ENCODE results near the gene TMEM202. TPM values are rescaled to one million over a fixed set of nuclear protein-coding genes. Genes with fewer than 3 reads are reported as not detected.

TMEM202 gene
- total and polyA plus RNA-seq, 2 of the 13 experiments (the other 11 are each of a cell fraction or from before 2014, with no cell fraction given), result not detected

GRCh38 chr15:72411111-72411510 is 13.0 kb downstream of the TMEM202 start:
- intact Hi-C loops (cut with micrococcal nuclease; ENCODE audit: unreplicated experiment) (no loop called here), in situ Hi-C loops (cut with HindIII; ENCODE audit: extremely low pct_ligation_motif_present, low pct_unique_long_range_greater_than_20kb) (no loop called here)
- ATAC-seq (no peak), DNase-seq (ENCODE audit: low spot score) (no peak), FAIRE-seq (no peak)
- Histone ChIP-seq H3K36me3 (replicated peaks in 1 of 2; ENCODE audit: control insufficient read depth in 1 of 2, insufficient read depth in 2 of 2, low read length in 2 of 2) (no peaks in the 10 kb centered on the region), H3K9ac (ENCODE audit: insufficient read depth, low read depth, low read length) (no peak overlapping the region), H3K27me3 (ENCODE audit: control insufficient read depth in 1 of 2, insufficient read depth in 2 of 2, low read length in 2 of 2) (peaks cover 2 to 8% of the 10 kb centered on the region in 2 experiments; a peak in 3 of 5 replicates), H3K79me2 (ENCODE audit: insufficient read depth, low read length) (no peaks in the 10 kb centered on the region), H3K9me3 (ENCODE audit: low read length) (no peaks in the 10 kb centered on the region), H3K27ac (ENCODE audit: extremely low read length, insufficient read depth, low read length) (no peak overlapping the region), H2AFZ (ENCODE audit: low read length) (no peak overlapping the region), H3K4me3 (replicated peaks in 1 of 3; ENCODE audit: insufficient read depth in 1 of 3, low read depth in 2 of 3, low read length in 3 of 3) (no peak overlapping the region), H4K20me1 (ENCODE audit: insufficient read depth, low read length) (no peaks in the 10 kb centered on the region), H3K4me1 (ENCODE audit: insufficient read depth, low read length) (peaks cover 14% of the 10 kb centered on the region), H3K4me2 (ENCODE audit: low read depth, low read length) (no peak overlapping the region)
- POLR2A ChIA-PET, result no interaction called here
- CTCF ChIA-PET (ENCODE audit: low intra/inter-chr PET ratio, low total read pairs), result no interaction called here
- no TSS peak for BruUV-seq (replicated peaks)
- 41% methylated on average over 5 of the region's 5 CpGs for WGBS (ENCODE audit: low lambda C conversion rate)
- TF ChIP-seq ZNF33A (CRISPR knock-in tag; IDR thresholded peaks at IDR 0.05; ENCODE audit: borderline replicate concordance), result no peak
- TF ChIP-seq PAWR (CRISPR knock-in tag; IDR thresholded peaks at IDR 0.05; ENCODE audit: borderline replicate concordance), result no peak
- TF ChIP-seq CSRNP1 (CRISPR knock-in tag; IDR thresholded peaks at IDR 0.05), result no peak
- TF ChIP-seq WIZ (CRISPR knock-in tag; IDR thresholded peaks at IDR 0.05), result no peak
- TF ChIP-seq STAT5B (CRISPR knock-in tag; IDR thresholded peaks at IDR 0.05), result no peak
- no peak for TF ChIP-seq ZBTB42 (CRISPR knock-in tag; IDR thresholded peaks at IDR 0.05)
- no peak for TF ChIP-seq RAD21 (CRISPR knock-in tag; IDR thresholded peaks at IDR 0.05)
- TF ChIP-seq SNAPC5 (CRISPR knock-in tag; IDR thresholded peaks at IDR 0.05; ENCODE audit: borderline replicate concordance), result no peak
- TF ChIP-seq ZKSCAN5 (CRISPR knock-in tag; IDR thresholded peaks at IDR 0.05), result no peak
- no peak for TF ChIP-seq SMARCC2 (IDR thresholded peaks at IDR 0.05)
- TF ChIP-seq CHD2 (IDR thresholded peaks at IDR 0.05; ENCODE audit: low read depth, low read length), result no peak
- TF ChIP-seq JDP2 (CRISPR knock-in tag; IDR thresholded peaks at IDR 0.05; ENCODE audit: borderline replicate concordance), result no peak
- no peak for TF ChIP-seq SKIL (CRISPR knock-in tag; IDR thresholded peaks at IDR 0.05; ENCODE audit: borderline replicate concordance)
- TF ChIP-seq ZNF329 (CRISPR knock-in tag; IDR thresholded peaks at IDR 0.05; ENCODE audit: low read depth), result no peak
- TF ChIP-seq RNF2 (conservative IDR thresholded peaks at IDR 0.05; ENCODE audit: low read depth), result no peak
- no peak for TF ChIP-seq TP53 (CRISPR knock-in tag; conservative IDR thresholded peaks at IDR 0.05)
- TF ChIP-seq THYN1 (CRISPR knock-in tag; IDR thresholded peaks at IDR 0.05; ENCODE audit: borderline replicate concordance, low read depth), result no peak
- no peak for TF ChIP-seq ZFP91 (CRISPR knock-in tag; IDR thresholded peaks at IDR 0.05; ENCODE audit: borderline replicate concordance)

Data from HepG2 (cell line).